Heart left ventricle (tissue), 16 donors: ENCODE measurements around the gene SCN5A. TPM values are rescaled to one million over a fixed set of nuclear protein-coding genes. Genes with fewer than 3 reads are reported as not detected.
A peak's percentile ranks its signal among the peaks of the same experiment; 100 is the strongest.

ENCODE experiments used
- ATAC-seq, 4 donors: fragments of 200-7000 bp; cut with Tn5 transposase; one replicate each; pipeline ENCODE4 v1.9.1; 2020 to 2022; ENCODE audit warnings: moderate library complexity in 4 of 4, mild to moderate bottlenecking in 3 of 4, moderate number of reproducible peaks in 1 of 4
- DNase-seq, 5 donors: peaks; one replicate each; pipeline ENCODE4 v3.0.0-alpha.2; 2020
- H3K27ac ChIP-seq, 12 donors: fragments of 200-600 bp; sonication (generic) in 4 of 12; one replicate each; pipeline versions ENCODE4 v1.5.0 to v1.8.0; 2016 to 2022; ENCODE audit warnings: mild to moderate bottlenecking in 2 of 12
- H3K27me3 ChIP-seq, 9 donors: fragments of 200-600 bp; sonication (generic) in 2 of 9; one replicate each; pipeline versions ENCODE4 v1.5.1 to v1.8.0; 2016 to 2022; ENCODE audit warnings: mild to moderate bottlenecking in 3 of 9
- H3K36me3 ChIP-seq, 9 donors: fragments of 200-600 bp; sonication (generic) in 2 of 9; one replicate each; pipeline versions ENCODE4 v1.5.0 to v1.8.0; 2018 to 2022; ENCODE audit warnings: mild to moderate bottlenecking in 2 of 9
- H3K4me1 ChIP-seq, 12 donors: fragments of 200-600 bp; sonication (generic) in 4 of 12; one replicate each; pipeline versions ENCODE4 v1.5.0 to v1.8.0; 2016 to 2022; ENCODE audit warnings: mild to moderate bottlenecking in 3 of 12
- H3K4me3 ChIP-seq, 12 donors: fragments of 200-600 bp; sonication (generic) in 4 of 12; one replicate each; pipeline versions ENCODE4 v1.5.0 to v1.8.0; 2017 to 2022; ENCODE audit warnings: mild to moderate bottlenecking in 9 of 12, moderate library complexity in 4 of 12
- H3K9me3 ChIP-seq, 12 donors: fragments of 200-600 bp; sonication (generic) in 4 of 12; one replicate each; pipeline versions ENCODE4 v1.5.0 to v1.8.0; 2016 to 2022; ENCODE audit warnings: mild to moderate bottlenecking in 1 of 12
- CTCF ChIP-seq, 12 donors: fragments of 200-600 bp; sonication (generic) in 4 of 12; IDR thresholded peaks; one replicate each; pipeline versions ENCODE4 v1.5.0 to v1.8.0; 2018 to 2022; ENCODE audit warnings: antibody characterized with exemption in 12 of 12, mild to moderate bottlenecking in 5 of 12
- POLR2A ChIP-seq, 2 donors: fragments of 450-650 bp; IDR thresholded peaks; one replicate each; pipeline ENCODE4 v1.6.1; 2017; ENCODE audit warnings: antibody characterized with exemption in 2 of 2, mild to moderate bottlenecking in 2 of 2, moderate library complexity in 2 of 2
- WGBS, 4 donors: extraction: QIAGEN DNeasy Blood & Tissue Kit in 2 of 4; methylation state at CpG; one replicate each; pipeline versions ENCODE4 v1.1.5 to v1.1.7; 2013 to 2018; 5-methylcytosine and 5-hydroxymethylcytosine counted together
- intact Hi-C, 10 donors: fragments of 100-400 bp; cut with DNase I; formaldehyde crosslinking; loops; one replicate each; pipeline versions ENCODE4 v1.11.1 to v1.14.2; 2022
- polyA plus RNA-seq, 2 donors: library from polyadenylated mRNA; stranded (reverse); fragments of 200-250 nt; gene quantifications; one replicate each; pipeline ENCODE4 v1.2.3, GENCODE V29; 2013
- total RNA-seq, 9 donors: library from RNA; depleted of rRNA in 2 of 9; stranded (reverse); fragments of >200 nt in 2 of 9; fragmentation: NEBNext Ultra II Directional in 3 of 9; extraction: Animal tissue kit (Norgen Biotek cat#: 25700) in 3 of 9; gene quantifications; one replicate each; pipeline versions ENCODE4 v1.1.0 to v1.2.4, GENCODE V29; 2016 to 2023
- donor health status: ischemic (EF 13 %, LVEDD 7.1; RV severe dilation, severe dysfunction).
- donor health status: healthy with polysubstance abuse.
- donor health status: DM: no; HTN: yes; CAD: no.
- donor health status: DM: no; HTN: no; CAD: no.
- donor health status: ischemic (EF 25% LVEDD 6.9; RV normal size, moderate dysfunction).
- donor health status: ischemic (EF 25% LVEDD 5.7; RV mildly dilated, moderate dysfunction).
- donor health status: healthy.
- donor health status: DM: yes; HTN: yes; CAD: no.
- donor health status: ischemic (EF 35%, LVEDD 5.7; RV mildly dilated, moderate dysfunction).
- donor health status: nonischemic (EF 11% LVEDD 7.7; RV severe dilation, severe dysfunction).
- donor health status: DM: yes; HTN: yes; CAD: no.
- donor health status: PGD.
- donor health status: ischemic (EF 29% LVEDD 5.4; RV normal size, mild dysfunction).
- donor health status: nonischemic (EF 23%, LVEDD 6.1; RV moderate dilation, normal function).

The SCN5A gene
- total and polyA plus RNA-seq, 11 donors: 88.4 to 242 (median 173) TPM

- 91 to 93% (median 92%) methylated on average over 12 of the region's 12 CpGs for WGBS, 4 donors
- Histone ChIP-seq H3K27ac (no peak overlapping the region), H3K4me3 (no peak overlapping the region), H3K27me3 (no peaks in the 10 kb centered on the region), H3K36me3 (peaks cover 0 to 82% (median 25%) of the 10 kb centered on the region in 9 donors), H3K9me3 (peaks cover 0 to 5% (median 0%) of the 10 kb centered on the region in 12 donors), H3K4me1 (peaks cover 0 to 2% (median 0%) of the 10 kb centered on the region in 12 donors)
- DNase-seq (peak in 1 of 5 donors; percentile 56), ATAC-seq (no peak)
- no peak for TF ChIP-seq POLR2A (IDR thresholded peaks at IDR 0.05)
- TF ChIP-seq CTCF (IDR thresholded peaks at IDR 0.05): no peak
- intact Hi-C loops: no loop called here
Observed at GRCh38 chr3:38597502-38598060, 51.9 kb downstream of the SCN5A start.

- H3K27ac ChIP-seq: no peak overlapping the region
- peaks cover 0 to 3% (median 0%) of the 10 kb centered on the region in 12 donors for H3K4me1 ChIP-seq
- intact Hi-C loops: no loop called here
- no peak for TF ChIP-seq CTCF (IDR thresholded peaks at IDR 0.05)
- TF ChIP-seq POLR2A (IDR thresholded peaks at IDR 0.05): no peak
- no peaks in the 10 kb centered on the region for H3K9me3 ChIP-seq
- H3K4me3 ChIP-seq: no peak overlapping the region
- WGBS, 4 donors: 72 to 81% (median 75%) methylated on average over 6 of the region's 6 CpGs
- H3K36me3 ChIP-seq: peaks cover 0 to 78% (median 19%) of the 10 kb centered on the region in 9 donors
- H3K27me3 ChIP-seq: no peaks in the 10 kb centered on the region
- no peak for ATAC-seq
- no peak for DNase-seq
Observed at GRCh38 chr3:38595393-38595792, 54.1 kb downstream of the SCN5A start.

GRCh38 chr3:38590521-38590920 lies 59.0 kb downstream of the SCN5A start:
- TF ChIP-seq CTCF (IDR thresholded peaks at IDR 0.05): no peak
- TF ChIP-seq POLR2A (IDR thresholded peaks at IDR 0.05): no peak
- peak in 2 of 5 donors; percentile 3 to 9 for DNase-seq
- peaks cover 0 to 48% (median 7%) of the 10 kb centered on the region in 9 donors for H3K36me3 ChIP-seq
- no peak overlapping the region for H3K4me3 ChIP-seq
- H3K4me1 ChIP-seq: peaks cover 0 to 15% (median 3%) of the 10 kb centered on the region in 12 donors
- intact Hi-C loops: no loop called here
- H3K27me3 ChIP-seq: no peaks in the 10 kb centered on the region
- 61 to 72% (median 67%) methylated on average over 2 of the region's 2 CpGs for WGBS, 4 donors
- H3K27ac ChIP-seq: peak overlapping the region in 1 of 12 donors; percentile 5
- H3K9me3 ChIP-seq: no peaks in the 10 kb centered on the region
- no peak for ATAC-seq

GRCh38 chr3:38588995-38589937 lies 60.2 kb downstream of the SCN5A start:
- H3K9me3 ChIP-seq: no peaks in the 10 kb centered on the region
- H3K27ac ChIP-seq: peak overlapping the region in 8 of 12 donors; percentile 26 to 67 (median 54)
- peak in 3 of 5 donors; percentile 2 to 31 (median 13) for DNase-seq
- H3K36me3 ChIP-seq: peaks cover 0 to 49% (median 4%) of the 10 kb centered on the region in 9 donors
- TF ChIP-seq POLR2A (IDR thresholded peaks at IDR 0.05) (no peak), CTCF (IDR thresholded peaks at IDR 0.05) (no peak)
- intact Hi-C loops: no loop called here
- H3K4me1 ChIP-seq: peaks cover 0 to 15% (median 3%) of the 10 kb centered on the region in 12 donors
- H3K27me3 ChIP-seq: no peaks in the 10 kb centered on the region
- no peak overlapping the region for H3K4me3 ChIP-seq
- WGBS, 4 donors: 73 to 84% (median 79%) methylated on average over 19 to 20 of the region's 20 CpGs
- peak in 1 of 4 donors; percentile 2 for ATAC-seq
